Measurements from ENCODE around the gene ITPKC. TPM values are rescaled to one million over a fixed set of nuclear protein-coding genes. Genes with fewer than 3 reads are reported as not detected.

ITPKC gene
- polyA plus RNA-seq, 1 experiment: 8.9 TPM

DNA sequence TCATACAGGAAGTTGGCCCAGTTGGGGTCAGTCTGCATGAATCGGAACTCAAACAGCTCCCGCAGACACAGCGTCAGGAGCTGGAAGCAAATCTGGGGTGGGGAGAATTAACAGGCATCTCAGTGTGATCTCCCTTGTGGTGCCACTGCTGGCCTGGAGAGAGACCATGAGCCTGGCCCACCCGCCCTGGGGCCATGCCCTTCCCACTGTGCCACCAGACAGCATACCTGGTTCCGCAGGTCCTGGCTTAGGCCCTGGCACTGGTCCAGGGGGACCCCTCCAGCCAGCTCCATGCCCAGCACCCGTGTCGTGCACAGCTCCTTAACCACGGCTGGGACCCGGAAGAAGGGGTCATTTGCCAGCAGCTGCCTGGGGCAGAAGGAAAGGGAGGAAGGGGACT, 16.8 kb upstream of the ITPKC start:
- POLR2A ChIA-PET: no interaction called here
- CTCF ChIA-PET: no interaction called here
- Histone ChIP-seq H3K4me3 (ENCODE audit: low read depth, low read length) (no peak overlapping the region), H3K27ac (ENCODE audit: low read depth, low read length) (no peak overlapping the region), H3K27me3 (ENCODE audit: control insufficient read depth, insufficient read depth, low read length) (no peaks in the 10 kb centered on the region), H3K9me3 (ENCODE audit: control insufficient read depth, insufficient read depth, low read length) (no peaks in the 10 kb centered on the region)
- no peak for TF ChIP-seq CTCF (IDR thresholded peaks at IDR 0.05; ENCODE audit: low read depth, low read length)
- DNase-seq (ENCODE audit: low read depth, low spot score): no peak

DNA sequence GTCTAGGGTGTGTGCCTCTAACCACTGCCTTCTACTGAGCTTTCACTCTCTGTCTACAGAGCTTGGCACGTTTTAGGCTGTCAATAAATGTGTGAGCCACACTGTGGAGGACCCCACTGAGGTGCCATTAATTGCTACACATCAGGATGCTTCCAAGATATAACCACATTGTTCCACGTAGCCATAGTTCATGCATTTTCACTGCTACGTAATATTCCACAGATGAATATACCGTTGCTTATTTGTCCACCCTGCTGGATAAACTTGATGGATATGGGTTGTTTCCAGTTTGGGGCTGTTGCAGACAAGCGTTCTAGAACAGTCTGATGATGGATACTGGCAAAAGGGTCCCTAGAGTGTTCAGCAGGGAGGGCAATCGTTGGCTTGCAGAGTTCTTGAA, 15.2 kb upstream of the ITPKC start:
- no peak for TF ChIP-seq CTCF (IDR thresholded peaks at IDR 0.05; ENCODE audit: low read depth, low read length)
- ChIA-PET POLR2A (no interaction called here), CTCF (interaction anchor here (1.0 to 1.3 kb wide), 3 partner anchors 10 to 38 kb away, joined by 3 to 5 read pairs (median 4); no protein-coding TSS in a partner anchor)
- Histone ChIP-seq H3K4me3 (ENCODE audit: low read depth, low read length) (no peak overlapping the region), H3K9me3 (ENCODE audit: control insufficient read depth, insufficient read depth, low read length) (no peaks in the 10 kb centered on the region), H3K27ac (ENCODE audit: low read depth, low read length) (no peak overlapping the region), H3K27me3 (ENCODE audit: control insufficient read depth, insufficient read depth, low read length) (no peaks in the 10 kb centered on the region)
- no peak for DNase-seq (ENCODE audit: low read depth, low spot score)

DNA sequence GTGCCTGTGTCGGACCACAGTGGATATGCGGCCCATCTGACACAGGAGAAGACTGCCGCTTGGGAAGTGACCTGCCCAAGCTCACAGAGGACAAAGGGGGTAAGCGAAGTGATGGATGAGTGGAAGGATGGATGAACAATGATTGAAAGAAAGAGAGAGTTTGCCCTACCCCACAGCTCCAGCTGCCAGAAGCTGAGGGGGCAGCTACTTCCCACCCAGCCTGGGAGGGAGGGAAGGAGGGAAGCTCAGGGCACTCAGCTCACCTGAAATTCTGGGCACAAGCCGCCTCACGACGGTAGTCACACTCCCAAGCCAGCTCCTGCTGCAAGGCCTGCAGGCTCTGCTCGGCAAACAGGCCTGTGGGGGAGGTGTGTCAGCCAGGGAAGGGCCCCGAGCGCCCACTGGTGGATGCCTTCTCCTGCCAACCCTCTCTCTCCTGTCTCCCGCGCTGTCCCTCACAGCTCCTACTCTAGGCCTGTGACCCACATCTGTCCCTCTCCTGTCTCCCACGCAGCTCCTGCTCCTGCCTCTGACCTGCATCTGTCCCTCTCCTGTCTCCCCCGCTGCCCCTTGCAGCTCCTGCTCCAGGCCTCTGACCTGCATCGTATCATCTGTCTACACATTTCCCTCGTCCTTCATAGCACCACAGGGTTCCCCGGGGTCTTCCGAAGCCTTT, 14.4 kb upstream of the ITPKC start:
- TF ChIP-seq CTCF (IDR thresholded peaks at IDR 0.05; ENCODE audit: low read depth, low read length): peak; percentile 56
- H3K4me3 ChIP-seq (ENCODE audit: low read depth, low read length): no peak overlapping the region
- H3K27ac ChIP-seq (ENCODE audit: low read depth, low read length): no peak overlapping the region
- CTCF ChIA-PET: interaction anchor here (1.0 to 1.3 kb wide), 3 partner anchors 11 to 39 kb away, joined by 3 to 5 read pairs (median 4); no protein-coding TSS in a partner anchor
- H3K9me3 ChIP-seq (ENCODE audit: control insufficient read depth, insufficient read depth, low read length): no peaks in the 10 kb centered on the region
- DNase-seq (ENCODE audit: low read depth, low spot score): no peak
- POLR2A ChIA-PET: no interaction called here
- no peaks in the 10 kb centered on the region for H3K27me3 ChIP-seq (ENCODE audit: control insufficient read depth, insufficient read depth, low read length)

DNA sequence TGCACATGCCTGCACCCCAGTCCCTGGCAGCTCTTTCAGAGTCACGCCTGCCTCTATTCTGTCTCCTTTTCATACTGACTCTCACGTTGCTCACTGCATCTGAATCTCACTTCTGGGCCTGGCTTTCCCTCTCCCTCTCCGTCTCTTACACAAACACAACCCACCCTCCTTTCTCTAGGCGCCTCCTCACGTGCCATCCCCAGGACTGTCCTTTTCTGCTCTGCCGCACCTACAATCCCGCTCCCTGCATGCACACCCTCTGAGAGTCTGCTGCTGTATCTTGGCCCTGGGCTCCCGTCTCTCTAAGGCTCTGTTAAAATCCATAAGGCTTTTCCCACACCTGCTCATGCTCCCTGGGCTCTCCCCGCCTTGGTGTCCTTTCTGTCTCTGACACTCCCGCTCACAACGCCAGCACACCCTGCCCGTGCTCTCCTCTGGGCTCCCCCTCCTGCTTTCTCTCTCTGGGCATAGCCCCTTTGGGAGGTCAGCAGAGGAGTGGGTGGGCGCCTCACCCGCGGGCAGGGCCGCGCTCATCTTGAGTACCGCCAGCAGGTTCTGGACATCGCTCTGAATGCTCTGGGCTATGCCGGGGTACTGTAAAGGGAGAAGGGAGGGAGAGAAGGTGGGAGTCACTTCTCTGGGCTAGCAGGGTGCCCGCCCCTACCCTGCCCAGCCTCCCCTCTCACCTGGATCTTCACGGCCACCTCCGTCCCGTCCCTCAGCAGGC, 13.7 kb upstream of the ITPKC start:
- DNase-seq (ENCODE audit: low read depth, low spot score): no peak
- H3K27ac ChIP-seq (ENCODE audit: low read depth, low read length): no peak overlapping the region
- ChIA-PET POLR2A (no interaction called here), CTCF (interaction anchor here (1.0 to 1.8 kb wide), 5 partner anchors 12 to 69 kb away, joined by 3 to 5 read pairs (median 4); no protein-coding TSS in a partner anchor)
- TF ChIP-seq CTCF (IDR thresholded peaks at IDR 0.05; ENCODE audit: low read depth, low read length): no peak
- no peaks in the 10 kb centered on the region for H3K9me3 ChIP-seq (ENCODE audit: control insufficient read depth, insufficient read depth, low read length)
- no peaks in the 10 kb centered on the region for H3K27me3 ChIP-seq (ENCODE audit: control insufficient read depth, insufficient read depth, low read length)
- no peak overlapping the region for H3K4me3 ChIP-seq (ENCODE audit: low read depth, low read length)

Measured in AG04450 (cell line).